ENCODE results near the gene MAPK8IP1. TPM values are rescaled to one million over a fixed set of nuclear protein-coding genes. Genes with fewer than 3 reads are reported as not detected.

The MAPK8IP1 gene
- total RNA-seq, 1 donor from 2014 or later: 10.1 TPM

DNA sequence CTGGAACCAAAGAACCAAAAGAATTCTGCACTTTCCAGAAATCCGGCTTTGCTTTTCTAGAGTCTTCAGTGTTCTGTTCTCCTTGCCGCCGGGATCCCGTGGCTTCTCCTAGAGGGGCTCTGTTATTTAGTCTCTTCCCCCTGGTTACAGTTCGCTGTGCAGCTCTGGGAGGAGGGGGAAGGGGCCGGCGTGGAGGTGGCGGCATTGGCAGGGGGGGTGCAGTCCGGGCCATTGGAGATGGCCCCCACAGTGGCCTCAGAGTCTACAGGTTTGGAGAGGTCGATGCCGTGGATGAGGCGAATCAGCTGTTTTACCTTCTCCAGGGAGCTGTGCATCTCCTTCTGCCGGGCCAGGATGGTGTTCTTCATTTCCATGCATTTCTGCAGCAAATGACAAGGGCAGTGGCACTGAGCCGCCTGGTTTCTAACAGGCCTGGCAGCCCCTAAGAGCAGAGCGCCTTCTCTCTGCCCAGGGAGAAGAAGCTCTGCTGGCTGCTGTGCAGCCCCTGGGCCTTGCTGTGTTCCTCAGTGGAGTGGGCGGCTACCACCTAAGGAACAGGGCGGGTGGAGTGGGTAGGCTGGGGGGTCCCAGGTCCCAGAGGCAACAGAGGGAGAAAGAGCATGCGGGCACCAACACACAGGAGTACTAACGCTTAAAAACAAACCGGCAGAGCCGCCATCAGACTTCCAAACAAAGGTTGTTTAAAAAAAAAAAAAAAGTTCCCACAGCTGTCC lies 48.6 kb downstream of the MAPK8IP1 start:
- peak; percentile 76 for DNase-seq (ENCODE audit: extremely low spot score, unreplicated experiment)
- Mint-ChIP-seq H3K27ac (ENCODE audit: unreplicated experiment) (no peak overlapping the region), H3K4me3 (ENCODE audit: unreplicated experiment) (no peak overlapping the region), H3K27me3 (ENCODE audit: unreplicated experiment) (no peaks in the 10 kb centered on the region), H3K9me3 (ENCODE audit: unreplicated experiment) (no peaks in the 10 kb centered on the region), H3K4me1 (ENCODE audit: unreplicated experiment) (peaks cover 8% of the 10 kb centered on the region), H3K36me3 (ENCODE audit: unreplicated experiment) (peaks cover 35% of the 10 kb centered on the region)
- TF ChIP-seq, protein P1, sequence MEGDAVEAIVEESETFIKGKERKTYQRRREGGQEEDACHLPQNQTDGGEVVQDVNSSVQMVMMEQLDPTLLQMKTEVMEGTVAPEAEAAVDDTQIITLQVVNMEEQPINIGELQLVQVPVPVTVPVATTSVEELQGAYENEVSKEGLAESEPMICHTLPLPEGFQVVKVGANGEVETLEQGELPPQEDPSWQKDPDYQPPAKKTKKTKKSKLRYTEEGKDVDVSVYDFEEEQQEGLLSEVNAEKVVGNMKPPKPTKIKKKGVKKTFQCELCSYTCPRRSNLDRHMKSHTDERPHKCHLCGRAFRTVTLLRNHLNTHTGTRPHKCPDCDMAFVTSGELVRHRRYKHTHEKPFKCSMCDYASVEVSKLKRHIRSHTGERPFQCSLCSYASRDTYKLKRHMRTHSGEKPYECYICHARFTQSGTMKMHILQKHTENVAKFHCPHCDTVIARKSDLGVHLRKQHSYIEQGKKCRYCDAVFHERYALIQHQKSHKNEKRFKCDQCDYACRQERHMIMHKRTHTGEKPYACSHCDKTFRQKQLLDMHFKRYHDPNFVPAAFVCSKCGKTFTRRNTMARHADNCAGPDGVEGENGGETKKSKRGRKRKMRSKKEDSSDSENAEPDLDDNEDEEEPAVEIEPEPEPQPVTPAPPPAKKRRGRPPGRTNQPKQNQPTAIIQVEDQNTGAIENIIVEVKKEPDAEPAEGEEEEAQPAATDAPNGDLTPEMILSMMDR (IDR thresholded peaks at IDR 0.05): no peak

DNA sequence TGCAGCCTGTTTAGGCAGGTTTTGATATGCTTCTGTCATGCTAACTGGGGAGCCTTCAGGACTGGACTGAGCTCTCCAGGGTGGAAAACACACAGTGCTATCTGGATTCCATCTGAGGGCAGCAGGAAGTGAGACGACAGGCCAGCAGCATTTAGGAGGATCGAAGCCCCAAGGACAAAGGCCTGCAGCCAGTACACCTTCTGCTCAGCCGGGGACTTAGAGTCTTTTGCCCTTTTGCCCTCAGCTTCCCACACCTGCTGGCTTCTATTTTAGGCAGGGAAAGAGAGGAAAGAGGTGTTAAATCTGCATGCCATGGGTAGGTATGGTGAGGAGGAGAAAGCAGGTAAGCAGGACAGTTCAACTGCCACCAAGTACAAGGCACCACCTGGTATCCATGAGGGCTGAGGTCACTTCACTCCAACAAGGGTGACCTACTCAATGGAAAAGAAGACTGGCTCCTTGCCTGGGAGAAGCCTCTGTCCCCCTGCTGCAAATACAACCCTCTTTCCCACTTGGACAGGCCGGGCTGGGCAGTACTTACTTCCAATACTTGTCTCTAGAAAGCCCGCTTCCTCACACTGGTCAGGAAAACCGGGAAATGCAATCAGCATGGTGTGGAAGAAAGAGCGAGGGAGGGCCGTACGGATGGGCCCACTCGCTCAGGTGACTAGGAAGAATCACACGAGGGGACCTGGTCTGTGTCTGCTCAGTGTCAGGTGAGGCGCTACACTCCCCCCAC lies 49.3 kb downstream of the MAPK8IP1 start:
- H3K4me3 Mint-ChIP-seq (ENCODE audit: unreplicated experiment): no peak overlapping the region
- no peaks in the 10 kb centered on the region for H3K9me3 Mint-ChIP-seq (ENCODE audit: unreplicated experiment)
- peak; percentile 56 for DNase-seq (ENCODE audit: extremely low spot score, unreplicated experiment)
- peaks cover 35% of the 10 kb centered on the region for H3K36me3 Mint-ChIP-seq (ENCODE audit: unreplicated experiment)
- no peak overlapping the region for H3K27ac Mint-ChIP-seq (ENCODE audit: unreplicated experiment)
- no peaks in the 10 kb centered on the region for H3K27me3 Mint-ChIP-seq (ENCODE audit: unreplicated experiment)
- TF ChIP-seq, protein P1 (IDR thresholded peaks at IDR 0.05): no peak
- H3K4me1 Mint-ChIP-seq (ENCODE audit: unreplicated experiment): peaks cover 6% of the 10 kb centered on the region

DNA sequence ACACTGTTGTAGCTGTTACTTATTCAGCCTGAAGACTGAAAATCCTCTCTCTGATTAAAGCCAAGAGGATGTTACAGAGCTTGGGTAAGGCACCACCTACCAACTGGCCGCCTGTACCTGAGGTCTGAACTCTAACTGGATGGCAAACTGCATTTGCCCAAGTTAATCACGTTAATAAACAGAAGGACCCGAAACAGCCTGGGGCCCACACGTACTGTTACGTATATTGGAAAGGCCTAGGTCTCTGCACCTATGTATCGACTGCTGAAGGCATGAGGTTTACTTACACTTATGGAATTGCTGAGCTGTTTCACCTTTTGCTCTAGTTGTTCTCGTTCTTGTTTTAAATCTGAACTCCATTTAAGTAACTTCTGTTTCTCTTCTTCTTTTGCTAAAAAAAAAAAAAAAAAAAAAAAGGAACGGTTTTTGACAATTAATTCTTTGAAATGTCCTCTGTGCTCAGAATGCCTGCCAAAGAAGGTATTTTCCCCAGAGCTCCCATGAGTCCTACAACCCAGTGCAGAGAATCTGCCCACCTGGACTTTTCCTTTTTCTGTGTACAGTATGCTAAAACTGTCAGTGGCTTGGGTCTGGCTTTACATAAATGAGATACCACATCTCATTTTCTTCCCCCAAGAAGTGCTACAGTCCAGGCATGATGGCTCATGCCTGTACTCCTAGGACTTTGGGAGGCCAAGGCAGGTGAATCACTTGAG lies 50.1 kb downstream of the MAPK8IP1 start:
- Mint-ChIP-seq H3K4me1 (ENCODE audit: unreplicated experiment) (no peaks in the 10 kb centered on the region), H3K27ac (ENCODE audit: unreplicated experiment) (no peak overlapping the region)

DNA sequence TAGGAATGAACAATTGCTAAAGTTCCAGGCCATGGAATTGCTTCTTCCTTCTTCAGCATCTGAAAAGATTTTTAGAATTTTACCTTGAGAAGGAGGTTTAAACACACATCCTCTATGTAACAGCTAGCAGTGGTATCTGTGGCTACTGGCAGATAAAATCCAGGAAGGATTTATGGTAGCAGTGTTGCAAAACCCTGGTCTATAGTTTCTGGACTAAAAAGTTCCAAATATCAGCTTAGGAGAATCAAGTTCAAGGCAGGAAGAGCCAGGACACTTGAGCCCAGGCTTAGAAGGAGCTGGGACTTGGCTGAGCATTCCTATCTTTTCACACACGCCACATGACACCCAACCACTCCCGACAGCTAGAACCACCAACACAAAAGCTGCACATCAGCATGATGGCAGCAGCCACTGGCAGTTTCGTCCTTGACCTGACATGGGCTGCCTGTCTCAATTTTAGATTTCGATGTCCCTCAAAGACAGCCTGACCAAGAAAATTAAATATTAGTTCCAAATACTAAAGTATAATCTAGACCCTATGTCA lies 51.1 kb downstream of the MAPK8IP1 start:
- TF ChIP-seq, protein P1 (IDR thresholded peaks at IDR 0.05): no peak
- no peaks in the 10 kb centered on the region for H3K9me3 Mint-ChIP-seq (ENCODE audit: unreplicated experiment)
- H3K27me3 Mint-ChIP-seq (ENCODE audit: unreplicated experiment): no peaks in the 10 kb centered on the region
- peaks cover 34% of the 10 kb centered on the region for H3K36me3 Mint-ChIP-seq (ENCODE audit: unreplicated experiment)
- no peaks in the 10 kb centered on the region for H3K4me1 Mint-ChIP-seq (ENCODE audit: unreplicated experiment)
- DNase-seq (ENCODE audit: extremely low spot score, unreplicated experiment): no peak
- no peak overlapping the region for H3K27ac Mint-ChIP-seq (ENCODE audit: unreplicated experiment)
- H3K4me3 Mint-ChIP-seq (ENCODE audit: unreplicated experiment): no peak overlapping the region

More for the DNA sequence above, 50.1 kb downstream of the MAPK8IP1 start:
- H3K27me3 Mint-ChIP-seq (ENCODE audit: unreplicated experiment): no peaks in the 10 kb centered on the region
- no peak overlapping the region for H3K4me3 Mint-ChIP-seq (ENCODE audit: unreplicated experiment)
- DNase-seq (ENCODE audit: extremely low spot score, unreplicated experiment): no peak
- TF ChIP-seq, protein P1 (IDR thresholded peaks at IDR 0.05): no peak
- H3K9me3 Mint-ChIP-seq (ENCODE audit: unreplicated experiment): no peaks in the 10 kb centered on the region
- H3K36me3 Mint-ChIP-seq (ENCODE audit: unreplicated experiment): peaks cover 33% of the 10 kb centered on the region
